EL (cell line): ENCODE measurements around the gene PLIN3.
"Not testable (repeated sequence)": the region's sequence is repeated elsewhere in the genome, so short reads cannot be mapped to it uniquely, and the experiment has no call there.

ENCODE experiments used
- DNase-seq: peaks from one replicate; pipeline ENCODE4 v3.0.0-alpha.2; 2016

Gene PLIN3

DNA sequence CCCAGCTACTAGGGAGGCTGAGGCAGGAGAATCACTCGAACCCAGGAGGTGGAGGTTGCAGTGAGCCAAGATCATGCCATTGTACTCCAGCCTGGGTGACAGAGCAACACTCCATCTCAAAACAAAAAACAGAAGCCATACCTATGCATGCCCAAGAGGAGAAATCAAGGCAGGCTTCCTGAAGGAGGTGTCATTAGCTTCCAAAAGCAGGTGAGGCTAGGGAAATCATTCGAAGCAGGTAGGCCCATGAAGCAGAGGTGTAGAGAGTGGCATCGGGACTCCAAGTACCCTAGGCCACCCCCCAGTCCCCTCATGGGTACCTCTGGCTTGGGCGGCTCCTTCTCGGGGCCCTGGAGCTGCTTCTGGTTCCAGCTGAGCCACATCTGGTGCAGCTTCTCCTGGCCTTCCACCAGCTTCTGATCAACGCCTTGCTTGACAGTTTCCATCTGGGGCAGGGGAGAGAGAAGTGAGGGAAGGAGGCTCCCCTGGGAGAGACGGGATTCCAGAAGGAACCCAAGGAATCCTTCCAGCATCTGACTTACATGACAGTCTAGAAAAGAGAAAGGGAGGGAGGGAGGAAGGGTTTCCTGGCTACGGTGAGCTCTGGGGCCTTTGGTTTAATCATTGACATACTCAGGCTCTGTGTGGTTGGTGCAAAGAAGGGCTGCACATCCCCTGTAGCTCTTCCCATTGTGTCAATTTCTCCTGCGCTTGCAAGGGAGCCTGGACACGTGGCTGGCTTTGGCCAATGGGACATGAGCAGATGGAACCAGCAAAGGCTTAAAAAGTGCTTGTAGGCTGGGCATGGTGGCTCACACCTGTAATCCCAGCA, 22.9 kb downstream of the PLIN3 start:
- DNase-seq: no peak

DNA sequence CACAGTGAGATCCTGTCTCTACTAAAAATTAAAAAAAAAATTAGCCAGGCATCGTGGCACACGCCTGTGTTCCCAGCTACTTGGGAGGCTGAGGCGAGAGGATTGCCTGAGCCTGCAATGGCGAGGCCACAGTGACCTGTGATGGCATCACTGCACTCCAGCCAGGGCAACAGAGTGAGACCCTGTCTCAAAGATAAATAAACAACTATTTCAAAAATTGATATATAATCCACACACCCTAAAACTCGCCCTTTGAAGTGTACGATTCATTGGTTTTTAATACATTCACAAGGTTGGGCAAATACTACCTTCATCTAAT, 23.9 kb downstream of the PLIN3 start:
- no peak for DNase-seq

DNA sequence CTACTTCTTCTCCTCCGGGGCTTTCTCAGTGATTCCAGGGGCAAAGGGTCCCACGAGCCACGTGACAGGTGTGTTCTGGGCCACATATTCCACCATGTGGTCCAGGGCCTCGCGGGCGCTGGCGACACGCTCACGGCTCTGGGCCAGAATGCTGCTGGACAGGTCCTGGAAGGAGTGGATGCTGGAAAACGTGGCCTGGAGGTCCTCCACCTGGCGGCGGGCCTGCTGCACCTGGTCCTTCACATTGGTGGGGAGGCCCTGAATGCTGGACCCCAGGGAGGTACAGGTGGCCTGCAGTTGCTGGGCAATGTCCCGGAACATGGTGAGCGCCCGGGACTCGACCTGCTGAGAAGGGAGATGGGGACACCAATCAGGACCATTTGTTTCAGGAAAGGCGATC, 28.3 kb downstream of the PLIN3 start:
- DNase-seq: no peak

DNA sequence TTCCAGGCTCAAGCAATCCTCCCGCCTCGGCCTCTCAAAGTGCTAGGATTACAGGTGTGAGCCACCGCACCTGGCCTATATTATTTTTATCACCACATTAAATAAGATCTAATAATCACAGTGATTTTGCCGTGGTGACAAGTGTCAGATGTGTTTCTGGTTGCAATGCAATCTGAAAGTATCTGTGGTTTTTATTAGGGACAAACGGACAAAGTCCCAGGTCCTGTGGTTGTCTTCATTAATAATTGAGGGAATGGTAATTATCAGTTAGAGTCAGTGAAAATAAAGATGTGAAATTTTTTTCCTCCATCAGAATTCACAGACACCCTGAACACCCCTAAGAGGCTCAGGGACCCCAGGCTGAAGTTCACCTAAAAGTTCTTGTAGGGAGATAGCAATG, 34.7 kb downstream of the PLIN3 start:
- no peak for DNase-seq

DNA sequence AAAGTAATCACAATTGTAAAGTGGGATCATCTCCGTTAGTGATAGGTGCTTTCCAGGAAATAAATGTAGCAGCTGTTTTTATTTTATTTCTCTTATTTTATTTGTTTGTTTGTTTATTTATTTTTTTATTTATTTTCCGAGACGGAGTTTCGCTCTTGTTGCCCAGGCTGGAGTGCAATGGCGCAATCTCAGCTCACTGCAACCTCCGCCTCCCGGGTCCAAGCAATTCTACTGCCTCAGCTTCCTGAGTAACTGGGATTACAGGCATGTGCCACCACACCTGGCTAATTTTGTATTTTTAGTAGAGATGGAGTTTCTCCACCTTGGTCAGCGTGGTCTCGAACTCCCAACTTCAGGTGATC, 35.5 kb downstream of the PLIN3 start:
- not testable (repeated sequence) for DNase-seq

DNA sequence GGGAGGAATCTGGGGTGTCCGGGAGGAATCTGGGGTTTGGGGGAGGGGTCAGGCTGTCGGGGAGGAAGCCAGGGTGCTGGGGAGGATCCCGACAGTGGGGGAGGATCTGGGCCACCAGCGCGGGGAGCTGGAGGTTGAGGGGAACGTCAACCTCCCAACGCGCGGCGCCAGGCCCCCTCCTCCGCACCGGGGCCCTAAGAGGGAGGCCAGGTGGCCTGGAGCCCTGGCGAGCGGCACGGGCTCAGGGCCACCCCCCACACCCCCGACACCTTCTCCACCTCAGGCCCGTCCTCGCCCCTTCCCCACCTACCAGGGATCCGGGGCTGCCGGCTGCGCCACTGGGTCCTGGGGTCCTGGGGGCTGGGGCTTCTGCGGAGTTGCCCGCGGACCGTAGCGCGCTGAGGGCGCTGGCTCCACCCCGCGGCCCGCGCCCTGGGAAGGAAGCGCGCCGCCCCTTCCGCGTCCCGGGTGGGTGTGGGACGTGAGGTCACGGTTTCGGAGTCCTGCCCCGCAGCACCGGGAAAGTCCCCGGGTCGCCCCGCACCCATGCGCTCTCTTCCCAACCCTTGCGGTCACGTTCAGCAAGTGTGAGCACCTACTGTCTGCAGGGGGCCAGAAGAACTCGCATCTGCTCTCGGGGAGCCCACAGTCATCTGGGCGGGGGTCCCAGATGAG, 36.0 kb downstream of the PLIN3 start, which contains the start of gene TICAM1:
Gene TICAM1 (minus strand): TSS at position 409 of the 675 bp plus-strand sequence. CDS start 13,335 bp downstream, outside the sequence.
- DNase-seq: peak; percentile 69

DNA sequence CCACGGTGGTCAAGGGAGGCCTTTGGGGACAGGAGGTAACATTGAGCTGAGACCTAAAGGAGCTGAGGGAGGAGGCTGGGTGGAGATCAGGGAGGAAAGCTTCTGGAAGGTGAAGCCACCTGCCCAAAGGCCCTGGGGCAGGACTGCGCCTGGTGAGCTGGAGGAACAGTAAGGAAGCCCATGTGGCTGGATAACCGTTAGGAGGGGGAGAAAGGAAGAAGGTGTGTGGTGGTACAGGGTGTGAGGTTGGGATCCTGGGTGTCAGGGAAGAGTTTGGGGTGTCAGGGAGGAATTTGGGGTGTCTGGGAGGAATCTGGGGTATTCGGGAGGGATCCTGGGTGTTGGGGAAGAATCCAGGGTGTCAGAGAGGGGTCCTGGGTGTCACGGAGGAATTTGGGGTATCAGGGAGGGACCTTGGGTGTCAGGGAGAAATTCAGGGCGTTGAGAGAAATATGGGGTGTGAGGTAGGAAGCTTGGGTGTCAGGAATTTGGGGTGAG, 36.6 kb downstream of the PLIN3 start:
- no peak for DNase-seq

DNA sequence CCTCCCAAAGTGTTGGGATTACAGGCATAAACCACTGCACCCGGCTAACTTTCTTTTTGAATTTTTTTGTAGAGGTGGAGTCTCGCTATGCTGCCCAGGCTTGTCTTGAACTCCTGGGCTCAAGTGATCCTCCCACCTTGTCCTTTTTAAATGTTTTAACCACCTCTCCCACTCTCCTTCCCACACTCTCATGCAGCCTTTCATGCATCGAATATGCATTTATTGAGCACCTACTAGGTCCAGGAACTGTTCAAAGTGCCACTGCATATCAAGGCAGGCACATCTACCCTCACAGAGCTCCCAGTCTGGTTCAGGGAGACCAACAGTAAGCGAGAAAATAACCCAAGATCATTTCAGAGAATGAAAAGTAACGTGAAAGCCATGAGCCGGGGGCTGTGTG, 37.1 kb downstream of the PLIN3 start:
- DNase-seq: no peak

DNA sequence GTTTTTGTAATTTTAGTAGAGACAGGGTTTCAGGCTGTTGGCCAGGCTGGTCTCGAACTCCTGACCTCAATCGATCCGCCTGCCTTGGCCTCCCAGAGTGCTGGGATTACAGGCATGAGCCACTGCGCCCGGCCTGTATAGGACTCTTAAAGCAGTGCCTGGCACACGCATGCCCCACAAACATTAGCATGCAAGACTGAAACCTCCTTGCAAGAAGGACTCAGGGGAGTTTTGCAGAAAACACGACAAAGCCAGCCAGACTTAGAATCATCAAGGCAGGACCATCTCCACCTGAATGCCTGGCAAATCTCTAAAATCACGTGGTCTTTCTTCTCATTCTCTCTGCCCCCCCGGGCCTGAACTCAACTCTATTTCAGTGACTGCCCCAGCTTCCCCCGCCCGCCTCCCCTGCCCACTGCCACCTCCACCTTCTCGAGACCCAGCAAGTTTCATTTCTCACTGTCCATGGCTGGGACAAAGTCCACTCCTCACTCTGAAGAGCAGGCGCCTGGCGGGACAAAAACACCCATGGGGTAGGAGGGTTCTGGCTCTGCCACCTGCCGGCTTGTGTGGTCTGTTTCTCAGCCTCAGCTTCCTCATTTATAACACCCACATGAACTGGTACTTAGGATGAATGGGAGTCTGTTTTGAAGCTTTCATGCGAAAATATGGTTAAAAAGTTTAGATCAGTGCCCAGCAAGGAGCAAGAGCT, 38.3 kb downstream of the PLIN3 start:
- DNase-seq: no peak

DNA sequence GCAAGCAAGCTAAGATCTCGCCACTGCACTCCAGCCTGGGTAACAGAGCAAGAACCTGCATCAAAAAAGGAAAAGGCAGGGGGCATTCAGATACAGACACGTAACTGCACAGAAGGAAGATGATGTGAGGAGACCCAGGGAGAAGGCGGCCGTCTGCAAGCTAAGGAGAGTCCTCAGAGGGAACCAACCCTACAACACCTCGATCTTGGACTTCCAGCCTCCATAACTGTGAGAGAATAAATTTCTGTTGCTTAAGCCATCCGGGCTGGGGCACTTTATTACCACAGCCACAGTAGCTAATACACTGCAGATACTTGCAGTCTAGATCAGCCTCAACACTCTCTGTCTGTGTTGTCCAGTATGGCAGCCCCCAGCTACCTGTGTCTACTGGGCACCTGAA, 43.9 kb downstream of the PLIN3 start:
- no peak for DNase-seq

DNA sequence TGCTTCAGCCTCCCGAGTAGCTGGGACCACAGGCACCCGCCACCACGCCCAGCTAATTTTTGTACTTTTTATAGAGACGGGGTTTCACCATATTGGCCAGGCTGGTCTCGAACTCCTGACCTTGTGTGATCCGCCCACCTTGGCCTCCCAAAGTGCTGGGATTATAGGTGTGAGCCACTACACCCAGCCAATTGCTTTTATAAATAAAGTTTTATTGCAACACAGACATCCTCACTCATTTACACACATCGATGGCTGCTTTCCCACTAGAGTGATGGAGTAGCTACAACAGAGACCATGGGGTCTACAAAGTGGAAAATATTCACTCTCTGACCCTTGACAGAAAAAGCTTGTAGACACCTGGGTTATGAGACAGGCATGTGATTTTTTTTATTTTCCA, 45.1 kb downstream of the PLIN3 start:
- DNase-seq: not testable (repeated sequence)

DNA sequence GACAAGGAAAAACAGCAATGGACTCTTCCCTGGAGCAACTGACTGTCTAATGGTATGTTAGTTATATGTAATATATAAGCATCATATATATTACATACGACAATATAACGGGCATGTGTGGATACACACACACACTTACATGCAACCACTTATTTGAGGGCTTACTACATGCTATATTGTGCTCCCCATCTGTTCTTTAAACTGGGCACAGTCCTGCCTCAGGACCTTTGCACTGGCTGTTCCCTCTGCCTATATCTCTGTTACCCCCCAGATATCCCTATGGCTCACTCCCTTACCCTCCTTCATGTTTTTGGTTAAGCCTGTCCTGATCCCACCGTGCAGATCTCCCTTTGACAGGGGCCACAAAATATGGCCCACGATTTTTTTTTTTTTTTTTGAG, 46.2 kb downstream of the PLIN3 start:
- no peak for DNase-seq

DNA sequence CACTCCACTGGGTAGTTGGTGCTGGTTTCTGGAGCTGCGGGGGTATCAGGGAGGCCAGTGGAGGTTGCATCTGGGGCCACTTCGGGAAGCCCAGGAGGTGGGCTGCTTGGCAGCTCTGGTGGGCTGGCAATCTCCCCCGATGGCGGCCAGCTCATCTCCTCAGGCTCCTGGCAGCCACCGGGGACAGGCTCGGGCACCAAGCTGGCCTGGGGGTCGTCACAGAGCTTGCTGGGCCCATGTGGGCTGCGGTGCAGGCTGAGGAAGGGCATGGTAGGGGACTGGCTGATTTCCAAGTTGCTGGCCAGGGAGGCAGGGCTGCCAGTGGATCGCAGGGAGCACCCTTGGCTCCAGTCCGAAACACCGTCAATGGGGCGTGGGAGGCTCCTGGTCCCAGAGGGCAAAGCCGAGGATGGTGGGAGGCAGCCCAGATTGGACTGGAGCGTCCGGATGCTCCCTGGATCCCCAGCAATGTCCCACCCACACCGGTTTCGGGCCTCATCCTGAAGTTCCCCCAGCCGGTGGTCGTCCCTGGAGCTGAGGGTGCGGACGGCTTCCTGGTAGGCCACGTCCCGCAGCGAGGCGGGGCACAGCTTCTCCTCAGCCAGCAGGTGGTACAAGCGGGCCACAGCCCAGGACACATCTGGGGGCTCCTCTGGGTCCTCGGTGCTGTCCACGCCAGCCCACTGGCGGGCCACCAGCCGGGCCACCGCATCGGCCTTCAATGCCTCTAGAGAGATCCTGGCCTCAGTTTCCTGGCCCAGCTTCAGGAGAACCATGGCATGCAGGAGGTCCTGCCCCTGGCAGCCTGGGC, 49.8 kb downstream of the PLIN3 start:
- DNase-seq: no peak

DNA sequence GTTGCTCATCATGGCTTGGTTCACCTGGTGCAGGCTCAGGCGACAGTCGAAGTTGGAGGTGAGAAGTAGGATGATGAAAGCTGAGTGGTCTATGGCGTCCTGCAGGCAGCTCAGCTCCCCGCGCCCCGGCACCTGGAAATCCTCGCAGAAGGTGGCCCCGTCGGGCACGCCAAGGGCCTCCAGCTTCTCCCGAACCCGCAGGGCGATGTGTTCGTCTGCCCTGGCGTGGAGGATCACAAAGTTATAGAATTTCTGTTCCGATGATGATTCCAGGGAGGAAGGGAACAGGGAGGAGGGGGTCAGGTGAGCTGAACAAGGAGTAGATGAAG, 50.6 kb downstream of the PLIN3 start:
- DNase-seq: no peak

DNA sequence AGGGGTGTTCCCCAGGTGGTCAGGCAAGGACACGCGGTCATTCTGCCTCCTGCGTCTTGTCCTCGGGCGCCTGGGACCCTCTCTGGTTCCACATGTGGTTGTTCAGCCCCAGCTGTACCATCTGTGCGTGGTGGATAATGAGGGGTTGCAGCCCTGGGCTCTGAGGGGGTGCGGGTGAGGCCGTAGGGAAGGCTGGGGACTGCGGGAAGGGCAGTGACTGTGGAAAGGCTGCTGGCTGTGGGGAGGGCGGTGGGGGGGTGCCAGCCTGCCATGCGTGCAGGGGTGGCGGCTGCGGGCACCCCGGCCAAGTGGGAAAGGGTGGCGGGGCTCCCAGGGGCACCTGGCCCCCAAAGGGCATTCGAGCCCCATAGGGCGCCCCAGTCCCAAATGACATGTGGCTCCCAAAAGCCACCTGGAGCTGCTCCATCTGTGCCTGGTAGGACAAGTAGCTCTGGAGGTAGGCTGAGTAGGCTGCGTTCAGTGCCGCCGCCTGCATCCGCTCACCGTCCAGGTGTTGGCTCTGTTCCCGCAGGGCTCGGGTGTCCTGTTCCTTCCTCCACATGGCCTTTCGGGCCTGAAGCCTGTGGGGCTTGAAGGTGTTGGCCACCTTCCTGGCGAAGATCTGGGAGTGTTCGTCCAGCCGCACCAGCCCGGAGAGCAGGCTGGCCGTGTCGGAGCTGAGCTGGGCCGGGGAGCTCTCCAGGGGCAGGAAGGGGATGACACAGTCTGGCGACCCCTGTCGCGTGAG, 51.1 kb downstream of the PLIN3 start:
- no peak for DNase-seq

DNA sequence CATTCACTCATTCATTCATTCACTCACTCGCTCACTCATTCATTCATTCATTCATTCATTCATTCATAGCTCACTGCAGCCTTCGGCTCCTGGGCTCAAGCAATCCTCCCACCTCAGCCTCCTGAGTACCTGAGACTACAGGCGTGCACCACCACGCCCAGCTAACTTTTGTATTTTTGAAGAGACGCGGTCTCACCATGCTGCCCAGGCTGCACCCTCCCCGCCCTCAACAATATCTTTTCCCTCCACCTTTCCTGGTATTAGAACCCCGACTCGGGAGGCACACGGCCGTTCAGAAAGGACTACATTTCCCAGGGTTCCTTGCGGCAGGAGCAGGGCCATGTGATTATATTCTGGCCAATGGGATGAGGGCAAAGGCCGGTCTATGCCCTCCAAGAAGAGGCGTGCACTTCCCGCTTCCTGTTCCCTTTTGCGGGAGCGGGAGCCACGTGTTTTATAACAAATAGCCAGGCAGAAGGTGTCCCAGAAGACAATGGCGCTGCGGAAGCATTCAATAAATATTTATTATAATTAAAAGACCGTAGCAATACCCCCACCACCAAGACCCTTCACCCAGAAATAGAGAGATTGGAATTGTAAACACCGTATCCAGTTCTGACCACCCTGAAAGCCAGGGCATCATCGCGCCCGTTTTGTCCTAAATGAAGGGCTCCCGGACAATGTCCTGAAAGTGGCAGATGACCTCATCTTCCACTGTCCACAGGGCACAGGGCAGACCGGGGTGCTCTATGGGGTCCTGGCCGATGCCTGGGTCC, 51.9 kb downstream of the PLIN3 start:
- DNase-seq: peak; percentile 93

DNA sequence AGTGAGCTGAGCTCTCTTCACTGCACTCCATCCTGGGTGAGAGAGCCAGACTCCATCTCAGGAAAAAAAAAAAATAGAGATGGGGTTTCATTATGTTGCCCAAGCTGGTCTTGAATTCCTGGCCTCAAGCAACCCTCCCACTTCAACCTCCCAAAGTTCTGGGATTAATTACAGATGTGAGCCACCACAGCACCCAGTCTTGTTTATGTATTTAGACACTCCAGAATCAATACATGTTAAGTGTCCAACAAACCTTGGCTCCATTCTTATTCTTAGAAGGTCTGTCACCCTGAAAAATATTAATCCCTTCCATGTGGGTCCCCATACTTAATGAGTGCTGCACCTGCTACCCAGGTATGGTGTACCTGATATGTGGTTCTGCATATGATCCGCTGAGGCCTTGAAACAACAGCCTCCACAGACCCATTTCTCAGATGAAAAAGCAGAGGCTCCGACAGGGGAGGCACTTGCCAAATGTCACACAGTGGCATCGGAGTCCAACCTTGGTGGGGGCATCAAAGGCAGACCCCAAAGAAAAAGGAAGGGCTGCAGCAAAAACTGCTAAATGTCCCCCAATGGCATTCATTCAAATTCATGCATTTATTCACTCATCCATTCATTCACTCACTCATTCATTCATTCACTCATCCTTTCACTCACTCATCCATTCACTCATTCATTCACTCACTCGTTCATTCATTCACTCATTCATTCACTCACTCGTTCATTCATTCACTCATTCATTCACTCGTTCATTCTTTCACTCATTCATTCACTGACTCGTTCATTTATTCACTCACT, 52.6 kb downstream of the PLIN3 start:
- peak; percentile 58 for DNase-seq

DNA sequence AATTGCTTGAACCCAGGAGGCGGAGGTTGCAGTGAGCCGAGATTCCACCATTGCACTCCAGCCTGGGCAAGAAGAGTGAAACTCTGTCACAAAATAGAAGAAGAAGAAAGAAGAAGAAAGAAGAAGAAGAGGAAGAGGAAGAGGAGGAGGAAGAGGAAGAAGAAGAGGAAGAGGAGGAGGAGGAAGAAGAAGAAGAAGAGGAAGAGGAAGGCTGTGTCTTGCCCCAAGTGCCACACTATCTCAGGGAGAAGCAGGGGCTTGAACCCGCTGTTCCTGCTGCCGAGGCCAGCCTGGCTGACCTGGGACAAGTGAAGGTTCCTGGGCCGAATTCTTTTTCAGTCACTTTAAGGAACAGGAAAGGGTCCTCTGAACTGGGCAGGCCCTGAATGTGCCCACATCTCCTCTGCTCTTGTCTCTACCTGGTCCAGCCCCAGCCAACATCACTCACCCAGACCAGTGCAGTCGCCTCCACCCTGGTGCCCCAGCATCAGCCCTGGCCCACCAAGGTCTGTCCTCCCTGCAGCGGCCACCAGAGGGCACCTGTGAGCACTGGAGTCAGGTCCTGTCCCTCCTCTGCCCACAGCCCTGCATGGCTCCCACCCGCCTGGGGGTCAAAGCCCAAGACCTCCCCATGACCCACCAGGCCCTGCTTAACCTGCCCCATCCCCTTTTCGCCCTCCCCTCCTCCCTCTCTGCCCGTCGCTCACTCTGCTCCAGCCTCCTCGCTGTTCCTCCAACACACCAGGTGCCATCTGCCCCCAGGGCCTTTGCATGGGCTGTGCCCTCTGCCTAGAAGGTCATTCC, 55.9 kb downstream of the PLIN3 start:
- DNase-seq: peak; percentile 69

DNA sequence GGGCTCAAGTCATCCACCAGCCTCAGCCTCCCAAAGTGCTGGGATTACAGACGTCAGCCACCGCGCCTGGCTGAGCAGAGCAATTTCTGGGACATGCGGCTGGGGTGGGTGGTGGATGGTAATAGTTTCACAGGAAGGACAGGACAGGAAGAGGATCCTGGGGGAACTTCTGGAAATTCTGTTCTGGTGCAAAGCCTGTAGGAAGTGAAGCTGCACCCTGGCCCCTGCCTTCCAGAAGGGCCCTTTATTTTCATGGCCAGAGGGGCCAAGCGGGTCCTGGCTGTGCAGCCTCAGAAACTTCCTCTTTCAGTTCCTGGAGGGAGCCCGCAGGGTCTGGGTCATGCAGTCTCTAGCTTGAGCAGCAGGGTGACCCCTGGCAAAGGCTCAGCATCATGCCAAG, 60.3 kb downstream of the PLIN3 start:
- DNase-seq: no peak

DNA sequence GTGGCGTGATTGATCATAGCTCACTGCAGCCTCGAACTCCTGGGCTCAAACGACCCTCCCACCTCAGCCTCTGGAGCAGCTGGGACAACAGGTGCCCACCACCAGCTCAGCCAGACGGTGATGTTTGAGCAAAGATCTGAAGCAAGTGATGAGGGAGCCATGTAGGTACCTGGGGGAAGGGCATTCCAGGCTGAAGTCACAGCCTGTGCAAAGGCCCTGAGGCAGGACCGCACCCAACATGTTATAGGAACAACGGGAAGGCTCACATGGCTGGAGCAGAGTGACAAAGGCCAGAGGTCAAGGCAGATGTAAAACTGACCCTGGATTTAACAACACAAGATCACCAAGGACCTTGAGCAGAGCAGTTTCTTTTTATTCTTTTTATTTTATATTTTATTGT, 61.1 kb downstream of the PLIN3 start:
- DNase-seq: no peak
